HG02938 (cell line): Measurements from ENCODE around the gene TMSB10.
"Not testable (repeated sequence)": the region's sequence is repeated elsewhere in the genome, so short reads cannot be mapped to it uniquely, and the experiment has no call there.

ENCODE experiments used
- ATAC-seq: cut with Tn5 transposase; IDR thresholded peaks from one replicate; pipeline ENCODE4 v1.9.1; 2021; ENCODE audit warnings: mild to moderate bottlenecking, moderate library complexity; ENCODE audit not compliant: unreplicated experiment

Gene TMSB10

GRCh38 chr2:84901593-84902120, 3.8 kb upstream of the TMSB10 start:
- ATAC-seq: no peak

GRCh38 chr2:84902526-84902925, 2.9 kb upstream of the TMSB10 start:
- ATAC-seq: no peak

- no peak for ATAC-seq
Observed at GRCh38 chr2:84904151-84904550, 1.3 kb upstream of the TMSB10 start.

GRCh38 chr2:84904717-84905174, 710 bp upstream of the TMSB10 start:
- no peak for ATAC-seq

DNA sequence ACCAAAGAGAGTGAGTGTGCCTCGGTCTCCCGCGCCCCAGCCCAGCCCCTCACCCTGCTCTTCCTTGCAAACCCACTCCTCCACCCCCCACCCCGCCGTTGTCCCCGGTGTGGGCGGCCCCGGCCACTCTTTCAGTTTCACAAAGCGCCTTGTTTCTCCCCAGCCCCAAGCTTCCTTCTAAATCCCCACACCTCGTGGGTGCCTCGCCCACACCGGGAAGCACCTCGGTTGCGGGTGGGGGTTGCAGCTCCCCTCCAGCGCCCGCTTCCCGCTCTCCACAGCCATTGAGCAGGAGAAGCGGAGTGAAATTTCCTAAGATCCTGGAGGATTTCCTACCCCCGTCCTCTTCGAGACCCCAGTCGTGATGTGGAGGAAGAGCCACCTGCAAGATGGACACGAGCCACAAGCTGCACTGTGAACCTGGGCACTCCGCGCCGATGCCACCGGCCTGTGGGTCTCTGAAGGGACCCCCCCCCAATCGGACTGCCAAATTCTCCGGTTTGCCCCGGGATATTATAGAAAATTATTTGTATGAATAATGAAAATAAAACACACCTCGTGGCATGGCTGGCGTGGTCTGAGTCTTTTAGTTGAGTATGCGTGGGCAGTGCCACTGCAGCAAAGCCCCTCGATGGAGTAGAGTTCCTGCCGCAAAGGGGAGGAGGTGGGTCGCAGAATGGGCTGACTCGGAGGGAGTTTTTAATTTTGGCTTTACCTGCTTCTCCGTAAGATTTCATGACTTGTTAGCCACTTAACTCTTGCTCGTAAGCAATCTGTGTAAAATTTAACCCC, 848 bp downstream of the TMSB10 start:
- peak; percentile 19 for ATAC-seq

GRCh38 chr2:84906900-84907714, 1.7 kb downstream of the TMSB10 start:
- ATAC-seq: peak; percentile 35

GRCh38 chr2:84908948-84909713, 3.7 kb downstream of the TMSB10 start:
- no peak for ATAC-seq

DNA sequence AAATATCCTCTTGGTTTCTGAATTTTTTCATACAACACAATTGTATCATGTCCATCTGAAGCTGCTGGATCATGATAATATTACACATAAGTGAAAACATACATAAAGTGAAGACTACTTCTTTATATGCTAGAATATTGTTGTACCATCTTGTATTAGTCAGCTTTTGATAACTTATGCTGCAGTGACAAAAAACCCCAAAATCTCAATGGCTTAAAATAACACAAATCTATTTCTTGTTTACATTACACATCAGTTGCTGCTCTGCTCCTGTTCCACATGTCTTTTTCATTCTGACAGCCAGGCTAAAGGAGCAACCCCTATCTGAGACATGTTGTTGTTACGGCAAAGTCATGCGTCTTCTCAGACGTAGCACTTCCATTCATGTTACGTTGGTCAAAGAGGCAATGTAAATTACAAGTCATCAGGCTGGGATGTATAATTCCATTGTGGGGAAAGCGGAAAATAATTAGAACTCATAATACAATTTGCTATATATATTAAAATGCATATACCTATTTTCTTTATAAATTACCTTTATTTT, 5.8 kb downstream of the TMSB10 start:
- no peak for ATAC-seq

DNA sequence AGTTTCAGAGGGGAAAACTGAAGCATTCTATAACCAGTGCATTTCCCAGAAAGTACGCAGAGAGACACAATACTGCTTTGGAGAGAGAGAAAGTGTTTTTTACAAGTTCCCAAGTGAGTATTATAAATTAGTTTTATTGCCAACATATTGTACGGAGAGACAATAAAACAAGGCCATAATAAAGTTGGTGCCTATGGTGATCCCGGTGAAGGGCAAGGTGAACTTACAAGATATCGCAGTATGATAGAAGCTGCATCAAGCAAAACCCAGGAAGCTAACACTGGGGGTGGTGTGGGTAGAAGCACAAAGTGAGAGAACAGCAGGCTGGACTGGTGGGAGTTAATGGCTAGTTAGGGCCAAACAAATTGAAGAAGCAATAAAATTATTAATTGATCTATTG, 7.5 kb downstream of the TMSB10 start:
- no peak for ATAC-seq

GRCh38 chr2:84914334-84914733, 8.9 kb downstream of the TMSB10 start:
- no peak for ATAC-seq

GRCh38 chr2:84915675-84916074, 10.2 kb downstream of the TMSB10 start:
- ATAC-seq: not testable (repeated sequence)

DNA sequence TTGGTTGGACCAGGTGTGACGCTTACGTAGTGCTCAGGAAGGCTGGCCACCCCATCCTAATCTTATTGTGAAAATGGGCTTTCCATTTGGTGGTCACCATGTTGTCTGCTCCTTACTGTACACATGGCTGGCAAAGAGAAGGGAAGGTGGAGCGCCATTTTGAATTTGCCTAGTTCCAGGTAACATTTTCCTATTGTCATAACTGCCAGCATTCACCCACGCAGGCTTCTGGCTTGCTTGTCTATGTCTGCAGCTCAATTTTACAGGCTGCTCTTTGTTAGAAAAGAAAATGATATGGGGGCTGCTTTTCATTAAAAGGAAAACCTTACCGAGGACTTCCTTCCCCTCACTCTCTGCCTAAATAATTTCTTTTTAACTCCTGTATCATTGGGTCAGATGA, 12.4 kb downstream of the TMSB10 start:
- ATAC-seq: not testable (repeated sequence)

GRCh38 chr2:84918430-84918829, 13.0 kb downstream of the TMSB10 start:
- no peak for ATAC-seq

- ATAC-seq: peak; percentile 57
Observed at GRCh38 chr2:84919885-84920580, 14.6 kb downstream of the TMSB10 start.

- ATAC-seq: no peak
Observed at GRCh38 chr2:84923009-84923408, 17.6 kb downstream of the TMSB10 start.

- no peak for ATAC-seq
Observed at GRCh38 chr2:84924173-84925106, 19.0 kb downstream of the TMSB10 start.

GRCh38 chr2:84925336-84925723, 19.9 kb downstream of the TMSB10 start:
- no peak for ATAC-seq

DNA sequence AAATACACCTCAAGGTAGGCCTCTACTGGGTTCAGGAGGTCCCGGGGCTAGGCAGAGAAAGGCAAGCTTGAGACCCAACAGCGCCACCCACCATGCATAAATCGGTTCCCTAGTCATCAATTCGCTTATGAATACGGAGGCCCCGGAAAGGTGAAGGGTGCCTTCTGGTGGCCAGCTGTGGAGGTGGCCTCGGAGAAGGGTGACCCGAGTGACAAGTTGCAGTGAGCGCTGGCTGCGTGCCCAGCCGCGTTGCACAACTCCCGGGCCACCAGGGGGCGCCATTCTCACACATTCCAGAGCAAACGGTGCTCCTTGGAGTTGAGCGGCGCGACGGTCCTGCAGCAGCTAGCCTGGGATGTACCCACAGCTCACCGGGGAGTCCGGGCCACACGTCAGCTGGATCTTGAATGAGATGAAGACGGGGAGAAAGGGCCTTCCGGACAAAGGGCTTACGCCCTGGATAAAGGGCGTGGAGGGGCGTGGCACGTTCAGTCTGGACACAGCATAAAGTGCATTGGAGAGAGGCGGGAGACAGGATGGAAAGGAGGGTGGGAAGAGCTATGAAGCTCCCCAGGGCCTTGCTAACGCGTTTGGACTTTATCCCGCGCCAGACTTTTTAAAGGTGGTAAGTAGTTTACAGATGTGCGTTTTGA, 20.4 kb downstream of the TMSB10 start:
- ATAC-seq: peak; percentile 86

DNA sequence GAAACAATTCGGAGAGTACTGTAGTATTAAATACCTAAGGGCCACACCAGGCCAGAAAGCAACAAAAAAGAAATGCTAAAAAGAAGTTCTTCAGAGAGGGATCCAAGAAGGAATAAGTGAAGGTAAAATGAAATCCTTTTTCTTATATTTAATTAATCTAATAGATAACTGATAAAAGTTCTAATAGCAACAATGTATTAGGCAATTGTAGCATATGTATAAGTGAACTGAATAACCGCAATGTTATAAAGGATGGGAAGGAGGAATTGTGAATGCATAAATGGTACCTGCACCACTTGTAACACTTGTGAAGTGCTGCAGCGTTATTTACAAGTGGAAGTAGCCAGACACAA, 21.8 kb downstream of the TMSB10 start:
- no peak for ATAC-seq
